ENCODE data around the gene PPP3CA.

GRCh38 chr4:101019313-101019712 lies 328.0 kb downstream of the PPP3CA start:
- TF ChIP-seq SP1 (IDR thresholded peaks at IDR 0.05) (no peak), SUZ12 (IDR thresholded peaks at IDR 0.05) (no peak), CTBP1 (IDR thresholded peaks at IDR 0.05; ENCODE audit: borderline replicate concordance) (no peak), FOXA1 (IDR thresholded peaks at IDR 0.05) (no peak), TARDBP (IDR thresholded peaks at IDR 0.05) (no peak), FOXK2 (IDR thresholded peaks at IDR 0.05) (no peak)

Data from HEK293T (cell line).